ENCODE measurements around the gene UBE2Q1.

DNA sequence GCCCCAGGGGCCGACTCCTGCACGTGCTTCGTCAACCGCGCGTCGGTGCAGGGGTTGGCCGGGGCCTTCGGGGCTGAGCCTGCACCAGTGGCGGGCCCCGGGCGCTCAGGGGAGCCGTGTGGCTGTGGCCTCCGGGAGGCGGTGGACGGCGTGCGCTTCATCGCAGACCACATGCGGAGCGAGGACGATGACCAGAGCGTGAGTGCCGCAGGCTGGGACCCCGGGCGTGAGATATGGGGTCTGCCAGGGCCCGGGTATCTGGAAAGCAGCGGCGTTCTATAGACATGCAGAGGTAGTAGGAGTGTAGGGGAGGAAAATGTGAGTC, 13.5 kb upstream of the UBE2Q1 start:
- TF ChIP-seq, protein P1, sequence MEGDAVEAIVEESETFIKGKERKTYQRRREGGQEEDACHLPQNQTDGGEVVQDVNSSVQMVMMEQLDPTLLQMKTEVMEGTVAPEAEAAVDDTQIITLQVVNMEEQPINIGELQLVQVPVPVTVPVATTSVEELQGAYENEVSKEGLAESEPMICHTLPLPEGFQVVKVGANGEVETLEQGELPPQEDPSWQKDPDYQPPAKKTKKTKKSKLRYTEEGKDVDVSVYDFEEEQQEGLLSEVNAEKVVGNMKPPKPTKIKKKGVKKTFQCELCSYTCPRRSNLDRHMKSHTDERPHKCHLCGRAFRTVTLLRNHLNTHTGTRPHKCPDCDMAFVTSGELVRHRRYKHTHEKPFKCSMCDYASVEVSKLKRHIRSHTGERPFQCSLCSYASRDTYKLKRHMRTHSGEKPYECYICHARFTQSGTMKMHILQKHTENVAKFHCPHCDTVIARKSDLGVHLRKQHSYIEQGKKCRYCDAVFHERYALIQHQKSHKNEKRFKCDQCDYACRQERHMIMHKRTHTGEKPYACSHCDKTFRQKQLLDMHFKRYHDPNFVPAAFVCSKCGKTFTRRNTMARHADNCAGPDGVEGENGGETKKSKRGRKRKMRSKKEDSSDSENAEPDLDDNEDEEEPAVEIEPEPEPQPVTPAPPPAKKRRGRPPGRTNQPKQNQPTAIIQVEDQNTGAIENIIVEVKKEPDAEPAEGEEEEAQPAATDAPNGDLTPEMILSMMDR (IDR thresholded peaks at IDR 0.05; ENCODE audit: low read depth, low read length) = no peak
- TF ChIP-seq EZH2phosphoT487 (IDR thresholded peaks at IDR 0.05; ENCODE audit: low read depth) = no peak

All from OCI-LY3 (cell line).